Pons (tissue), 1 donor: Measurements from ENCODE around the gene DPF1.
A peak's percentile ranks its signal among the peaks of the same experiment; 100 is the strongest.
"Not testable (repeated sequence)": the region's sequence is repeated elsewhere in the genome, so short reads cannot be mapped to it uniquely, and the experiment has no call there.

Experiments
- DNase-seq: peaks from one replicate; pipeline ENCODE4 v3.0.0-alpha.2; 2016; ENCODE audit warnings: low spot score

DPF1 gene

DNA sequence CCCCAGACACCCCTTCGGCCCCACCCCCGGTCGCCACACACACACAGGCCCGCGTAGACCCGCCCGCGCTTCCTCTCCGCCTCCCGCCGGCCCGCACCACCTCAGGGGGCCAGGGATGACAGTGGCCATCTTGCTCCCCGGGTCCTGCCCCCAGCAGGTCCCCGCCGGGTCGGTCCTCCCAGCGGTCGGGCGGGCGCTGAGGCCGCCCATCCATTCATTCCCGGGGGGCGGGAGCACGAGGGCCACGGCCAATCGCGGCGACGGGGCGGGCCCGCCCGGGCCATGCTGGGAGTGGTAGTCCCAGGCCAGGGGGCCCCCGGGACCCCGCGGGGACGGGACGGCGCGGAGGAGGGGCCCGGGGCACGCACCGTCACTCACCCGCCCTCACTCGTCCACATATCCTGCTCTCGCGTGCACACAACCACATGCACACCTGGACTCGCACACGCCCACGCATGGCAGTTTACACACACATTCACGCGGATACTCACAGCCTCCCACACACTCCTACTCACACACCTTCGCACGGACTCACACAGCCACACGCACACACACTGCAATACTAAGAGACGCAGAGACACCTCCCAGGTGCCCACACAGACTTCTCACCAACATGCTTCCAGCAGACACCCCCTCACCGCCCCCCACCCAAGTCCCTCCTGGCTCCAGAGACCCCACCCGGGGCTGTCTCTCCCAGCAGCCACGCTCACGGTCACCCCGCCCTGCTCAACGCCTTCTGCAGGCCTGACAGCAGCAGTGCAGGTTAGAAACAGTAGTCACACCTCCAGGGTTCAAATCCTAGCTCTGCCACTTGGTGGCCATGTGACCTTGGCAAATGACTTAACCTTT lies at the start of gene DPF1:
TSS of gene DPF1 (minus strand) at position 209 of the 849 bp plus-strand sequence. CDS start at position 129, 80 bp downstream.
- no peak for DNase-seq

DNA sequence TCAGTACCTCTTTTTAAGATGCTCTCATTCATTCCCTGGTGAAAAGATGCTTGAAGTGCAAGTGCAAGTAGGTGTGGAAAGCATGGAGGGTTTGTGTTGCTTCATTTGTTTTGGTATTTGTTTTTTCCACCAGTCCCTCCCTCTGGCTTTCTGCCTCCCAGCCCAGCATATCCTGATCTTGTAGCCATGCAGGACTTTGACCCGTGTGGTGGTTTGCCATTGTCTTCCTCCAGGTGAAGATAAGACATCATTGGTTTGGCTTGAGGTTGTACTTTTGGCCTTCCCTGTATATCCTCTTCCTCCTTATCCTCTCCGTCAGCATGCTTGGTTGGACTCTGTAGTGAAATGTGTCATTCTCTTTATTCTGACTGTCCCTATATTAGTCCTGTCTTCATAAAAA lies 49.5 kb upstream of the DPF1 start:
- no peak for DNase-seq

DNA sequence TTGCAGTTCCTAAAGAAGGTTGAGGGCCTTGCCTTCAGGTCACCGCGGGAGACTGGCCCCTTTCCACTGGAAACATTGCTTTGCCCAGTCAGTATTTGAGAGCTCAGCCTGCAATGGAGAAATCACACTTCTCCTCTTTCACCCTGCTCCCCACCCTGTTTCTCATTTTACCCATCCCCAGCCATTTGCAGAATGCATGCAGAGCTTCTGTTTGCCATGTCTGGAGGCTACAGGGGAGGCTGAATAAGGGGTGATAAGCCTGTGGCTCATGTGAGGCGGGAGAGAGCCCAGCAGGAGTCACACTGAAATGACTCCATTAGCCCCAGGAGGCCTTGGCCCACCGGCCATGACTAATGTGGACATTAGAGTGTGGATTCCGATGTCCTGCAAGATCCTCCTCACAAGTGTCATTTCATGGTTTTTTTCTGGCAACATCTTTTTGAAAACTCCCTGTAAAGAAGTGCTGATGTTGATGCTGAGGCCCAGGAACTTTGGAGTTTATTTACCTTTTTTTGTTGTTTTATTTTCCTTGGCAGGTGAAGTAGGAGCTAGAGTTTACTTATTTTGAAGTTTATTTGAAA lies 46.7 kb upstream of the DPF1 start:
- no peak for DNase-seq

DNA sequence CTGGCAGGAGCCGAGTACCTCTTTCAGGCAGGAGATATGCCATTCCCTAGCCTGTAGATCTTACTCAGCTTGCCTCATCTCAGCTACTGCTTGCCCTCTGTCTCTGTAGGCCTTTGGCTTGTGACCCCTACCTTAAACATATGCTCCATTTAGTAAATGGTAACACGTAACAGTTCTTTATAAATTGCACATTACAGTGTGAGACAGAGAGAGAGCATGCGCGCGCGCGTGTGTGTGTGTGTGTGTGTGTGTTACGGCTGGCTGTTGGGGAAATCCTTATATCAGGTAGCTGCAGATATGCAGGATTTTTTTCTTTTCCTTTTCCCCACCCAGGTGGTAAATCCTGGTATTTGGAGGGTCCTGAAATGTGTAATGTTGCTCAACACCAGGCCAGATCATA lies 44.5 kb upstream of the DPF1 start:
- DNase-seq, result no peak

DNA sequence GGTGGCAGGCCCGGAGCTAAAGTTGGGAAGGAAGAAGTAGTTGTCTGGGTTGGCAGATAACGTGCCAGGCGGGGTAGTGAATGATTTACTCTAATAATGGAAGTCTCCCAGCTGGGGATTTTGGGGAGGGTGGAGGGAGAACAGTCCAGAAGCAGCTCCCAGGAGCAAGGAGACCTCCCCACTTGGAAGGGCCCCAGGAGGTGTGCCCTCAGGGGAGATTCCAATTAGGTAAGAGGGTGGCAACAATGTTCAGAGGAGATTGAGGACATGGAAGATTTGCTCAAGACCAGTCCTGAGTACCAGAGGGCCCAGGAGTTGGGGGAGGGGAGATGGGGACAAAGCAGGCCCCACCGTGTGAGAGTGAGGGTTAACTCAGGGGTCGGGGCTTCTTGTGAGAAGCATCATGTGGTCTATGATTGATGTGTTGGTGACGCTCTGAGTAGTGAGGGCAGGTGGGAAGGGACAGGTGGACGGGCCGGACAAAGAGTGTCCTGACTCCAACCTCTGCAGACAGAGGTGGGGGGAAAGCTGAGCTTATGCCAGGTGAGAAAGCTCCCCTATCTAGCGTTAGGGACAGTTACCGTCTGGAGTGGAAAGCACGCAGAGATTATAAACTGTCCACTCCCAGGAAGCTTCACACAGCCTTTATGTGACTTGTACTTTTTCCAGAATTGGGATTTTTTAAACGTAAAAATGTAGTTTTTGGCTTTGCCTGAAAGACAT lies 43.9 kb upstream of the DPF1 start:
- DNase-seq, result no peak

DNA sequence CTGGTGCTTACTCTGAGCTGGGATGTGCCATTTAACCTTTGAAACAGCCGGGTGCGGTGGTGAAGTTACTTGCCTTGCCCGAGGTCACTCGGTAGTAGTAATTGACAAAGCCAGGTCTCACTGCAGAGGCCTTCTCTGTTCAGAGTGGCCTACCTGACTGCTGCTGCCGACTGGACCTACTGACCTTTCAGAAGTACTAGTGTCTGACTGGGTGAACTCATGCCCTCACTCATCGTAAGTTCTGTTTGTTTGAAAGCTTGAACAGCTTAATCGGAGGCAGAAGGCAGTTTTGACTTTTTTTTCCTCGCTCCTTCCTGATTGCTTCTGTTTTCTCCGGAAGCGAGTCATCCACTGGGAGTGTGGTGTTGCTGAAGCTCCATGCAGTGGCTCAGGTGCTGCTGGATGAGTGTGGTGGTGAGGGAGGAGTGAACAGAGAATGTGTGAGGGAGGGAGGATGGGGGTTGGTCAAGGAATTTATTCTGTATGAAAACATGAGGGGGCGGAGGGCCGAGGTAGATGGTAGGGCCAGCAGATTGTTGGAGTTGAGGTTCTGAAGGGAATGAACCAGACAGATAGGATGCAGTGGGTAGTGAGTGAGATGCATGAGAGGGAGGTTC lies 43.1 kb upstream of the DPF1 start:
- no peak for DNase-seq

DNA sequence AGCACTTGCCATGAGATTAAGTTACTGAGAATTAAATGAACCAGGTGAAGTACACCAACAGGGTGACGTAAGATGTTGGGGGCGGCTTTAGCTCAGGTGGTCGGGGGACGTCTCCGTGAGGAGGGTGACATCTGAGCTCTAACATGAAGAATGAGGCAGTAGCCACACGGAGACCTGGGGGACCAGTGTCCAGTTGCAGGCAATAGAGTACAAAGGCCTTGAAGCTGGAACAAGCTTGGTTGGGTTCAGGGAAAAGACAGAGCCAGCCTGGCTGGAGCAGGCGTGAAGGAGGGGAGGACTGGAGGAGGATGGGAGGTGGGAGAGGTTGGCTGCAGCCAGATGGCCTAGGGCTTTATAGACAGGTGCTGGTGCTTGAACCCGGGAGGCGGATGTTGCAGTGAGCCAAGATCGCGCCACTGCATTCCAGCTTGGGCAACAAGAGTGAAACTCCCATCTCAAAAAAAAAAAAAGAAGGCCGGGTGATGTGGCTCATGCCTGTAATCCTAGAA lies 42.0 kb upstream of the DPF1 start:
- no peak for DNase-seq

DNA sequence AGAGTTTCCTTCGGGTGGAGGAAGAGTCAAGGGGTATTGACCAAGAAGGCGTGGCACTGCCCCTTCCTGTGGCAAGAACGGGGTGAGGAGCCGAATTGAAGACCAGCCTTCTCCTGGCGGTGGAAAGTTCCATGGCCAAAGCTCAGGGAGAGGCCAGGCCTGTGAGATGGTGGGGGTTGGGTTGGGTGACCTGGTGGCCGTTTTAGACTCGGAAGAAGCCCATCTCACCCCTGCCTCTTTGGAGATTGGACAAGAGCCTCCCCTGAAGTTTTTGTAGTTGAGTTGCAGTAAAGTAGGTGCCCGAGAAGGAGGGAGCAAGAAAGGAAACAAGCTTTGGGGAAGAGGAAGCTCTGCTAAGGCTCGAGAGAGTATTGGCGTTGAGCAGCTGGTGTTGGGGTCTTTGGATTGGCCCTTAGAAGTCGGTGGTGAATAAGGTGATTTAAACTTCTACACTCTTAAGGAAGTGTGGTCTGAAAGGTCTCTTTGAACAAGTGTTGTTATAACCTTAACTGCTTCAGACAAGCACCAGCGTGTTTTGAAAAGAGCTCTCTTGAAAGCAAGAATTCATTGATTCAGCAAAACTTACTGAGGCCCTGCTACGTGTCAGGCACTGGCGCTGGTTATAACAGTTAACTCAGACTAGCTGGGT lies 41.3 kb upstream of the DPF1 start:
- DNase-seq, result no peak

DNA sequence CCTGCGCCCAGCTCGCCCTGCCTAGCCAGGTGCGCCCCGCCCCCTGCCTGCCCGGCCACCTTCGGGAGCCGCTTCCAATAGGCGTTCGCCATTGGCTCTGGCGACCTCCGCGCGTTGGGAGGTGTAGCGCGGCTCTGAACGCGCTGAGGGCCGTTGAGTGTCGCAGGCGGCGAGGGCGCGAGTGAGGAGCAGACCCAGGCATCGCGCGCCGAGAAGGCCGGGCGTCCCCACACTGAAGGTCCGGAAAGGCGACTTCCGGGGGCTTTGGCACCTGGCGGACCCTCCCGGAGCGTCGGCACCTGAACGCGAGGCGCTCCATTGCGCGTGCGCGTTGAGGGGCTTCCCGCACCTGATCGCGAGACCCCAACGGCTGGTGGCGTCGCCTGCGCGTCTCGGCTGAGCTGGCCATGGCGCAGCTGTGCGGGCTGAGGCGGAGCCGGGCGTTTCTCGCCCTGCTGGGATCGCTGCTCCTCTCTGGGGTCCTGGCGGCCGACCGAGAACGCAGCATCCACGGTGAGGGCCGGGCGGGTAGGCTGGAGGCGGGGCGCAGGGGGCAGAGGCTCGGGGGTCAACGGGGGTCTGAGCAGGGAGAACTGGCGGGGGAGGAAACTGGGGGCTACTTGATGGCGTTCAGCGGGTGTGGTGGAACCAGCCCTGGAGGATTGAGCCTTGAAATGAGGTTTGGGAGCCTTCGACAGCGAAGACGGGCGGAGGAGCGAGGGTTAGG lies 40.6 kb upstream of the DPF1 start, which contains the start of gene SPINT2:
TSS of gene SPINT2 (plus strand) at position 88 of the 727 bp plus-strand sequence. CDS start at position 408, 320 bp downstream.
- DNase-seq, result no peak

DNA sequence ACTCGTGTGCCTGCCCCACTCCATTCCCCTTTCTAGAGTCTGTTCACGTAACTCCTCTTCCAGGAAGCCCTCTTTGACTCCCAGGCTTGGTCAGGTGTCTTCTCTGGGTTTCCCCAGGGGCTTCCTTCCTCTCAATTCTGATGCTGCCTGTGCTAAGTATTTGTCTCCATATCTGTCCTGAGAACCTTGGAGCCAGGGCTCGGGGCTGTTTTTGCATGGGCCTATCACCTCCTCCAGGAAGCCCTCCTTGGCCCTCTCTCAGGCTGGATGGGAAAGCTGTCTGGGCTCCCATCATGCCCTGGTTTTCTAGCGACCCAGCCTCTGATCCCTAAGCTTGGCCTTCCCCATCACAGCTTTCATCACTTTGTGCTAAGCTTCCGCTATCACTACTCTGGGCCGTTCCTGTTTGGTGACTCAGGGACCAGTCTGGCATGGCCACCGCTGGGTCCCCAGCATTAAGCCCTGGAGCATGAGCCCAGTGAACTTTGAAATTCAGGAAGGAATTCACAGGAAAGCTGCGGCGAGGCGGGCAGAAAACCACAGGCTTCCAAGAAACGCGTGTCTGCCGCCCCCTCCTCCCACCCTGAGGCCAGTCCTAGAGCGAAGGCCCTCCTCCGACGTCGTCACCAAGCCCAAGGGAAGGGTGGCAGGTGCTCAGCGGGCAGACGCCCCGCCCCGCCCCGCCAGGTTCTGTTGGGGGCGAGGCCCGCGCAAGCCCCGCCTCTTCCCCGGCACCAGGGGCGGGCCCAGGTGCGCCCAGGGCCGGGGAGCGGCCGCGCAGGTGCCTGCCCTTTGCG lies 39.9 kb upstream of the DPF1 start:
- DNase-seq, result no peak

DNA sequence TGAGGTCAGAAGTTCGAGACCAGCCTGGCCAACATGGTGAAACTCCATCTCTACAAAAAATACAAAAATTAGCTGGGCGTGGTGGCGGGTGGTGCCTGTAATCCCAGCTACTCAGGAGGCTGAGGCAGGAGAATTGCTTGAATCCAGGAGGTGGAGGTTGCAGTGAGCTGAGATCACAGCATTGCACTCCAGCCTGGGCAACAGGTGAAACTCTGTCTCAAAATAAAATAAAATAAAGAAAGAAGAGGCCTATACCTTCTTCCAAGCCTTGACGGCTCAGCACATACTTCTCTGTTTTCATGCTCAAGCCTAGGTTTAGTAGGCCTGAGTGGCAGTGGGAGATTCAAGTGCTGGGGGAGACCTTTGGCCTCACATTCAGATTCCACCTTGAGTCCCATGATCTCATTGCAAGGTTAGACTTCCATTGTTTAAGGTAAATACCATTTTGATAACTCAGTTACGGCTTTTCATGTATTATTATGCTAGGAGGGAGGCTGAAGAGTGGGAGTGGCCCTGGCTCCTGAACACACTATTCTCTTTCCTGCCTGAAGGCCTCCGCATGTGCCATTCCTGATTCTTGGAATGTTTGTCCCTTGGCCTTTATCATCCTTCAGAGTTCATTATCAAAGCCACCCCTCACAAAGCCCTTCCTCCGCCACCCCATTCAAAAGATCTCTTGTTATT lies 38.7 kb upstream of the DPF1 start:
- no peak for DNase-seq

DNA sequence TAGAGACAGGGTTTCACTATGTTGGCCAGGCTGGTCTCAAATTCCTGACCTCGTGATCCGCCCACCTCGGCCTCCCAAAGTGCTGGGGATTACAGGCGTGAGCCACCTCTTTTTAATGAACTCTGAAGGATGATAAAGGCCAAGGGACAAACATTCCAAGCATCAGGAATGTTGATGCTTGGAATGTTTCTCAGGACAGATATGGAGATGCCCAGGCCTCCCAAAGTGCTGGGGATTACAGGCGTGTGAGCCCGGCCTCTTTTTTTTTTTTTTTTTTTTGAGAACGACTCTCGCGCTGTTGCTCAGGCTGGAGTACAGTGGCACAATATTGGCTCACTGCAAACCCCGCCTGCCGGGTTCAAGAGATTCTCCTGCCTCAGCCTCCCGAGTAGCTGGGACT lies 37.9 kb upstream of the DPF1 start:
- DNase-seq, result not testable (repeated sequence)

DNA sequence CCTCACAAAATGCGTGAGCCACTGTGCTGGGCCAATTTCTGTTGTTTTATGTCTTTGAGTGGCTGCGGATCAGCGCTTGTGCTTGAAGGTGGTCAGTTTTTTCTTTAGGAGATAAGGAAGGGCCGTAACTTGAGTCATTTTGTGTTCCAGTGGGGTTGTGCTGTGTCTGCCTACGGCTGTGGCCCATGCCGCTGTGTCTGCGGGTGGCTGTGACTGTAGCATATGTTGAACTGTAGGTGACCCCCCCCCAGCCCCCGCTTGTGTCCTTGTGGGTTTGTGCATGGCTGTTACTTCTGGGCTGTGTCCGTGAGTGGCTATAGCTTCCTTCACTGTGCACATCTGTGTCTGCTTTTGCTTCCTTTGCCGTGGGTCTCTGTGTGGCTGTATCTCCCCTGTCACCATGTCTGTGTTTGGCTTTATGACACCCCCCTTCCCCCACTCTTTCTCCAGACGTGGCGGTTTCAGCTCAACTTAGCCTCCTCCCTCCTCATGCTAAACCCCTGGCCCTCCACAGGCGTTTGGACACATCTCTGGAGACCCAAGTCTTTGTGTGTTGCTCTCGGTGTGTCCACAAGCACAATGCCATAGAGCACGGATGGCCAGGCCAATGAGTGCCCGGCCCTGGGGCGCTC lies 31.5 kb upstream of the DPF1 start:
- DNase-seq, result no peak

DNA sequence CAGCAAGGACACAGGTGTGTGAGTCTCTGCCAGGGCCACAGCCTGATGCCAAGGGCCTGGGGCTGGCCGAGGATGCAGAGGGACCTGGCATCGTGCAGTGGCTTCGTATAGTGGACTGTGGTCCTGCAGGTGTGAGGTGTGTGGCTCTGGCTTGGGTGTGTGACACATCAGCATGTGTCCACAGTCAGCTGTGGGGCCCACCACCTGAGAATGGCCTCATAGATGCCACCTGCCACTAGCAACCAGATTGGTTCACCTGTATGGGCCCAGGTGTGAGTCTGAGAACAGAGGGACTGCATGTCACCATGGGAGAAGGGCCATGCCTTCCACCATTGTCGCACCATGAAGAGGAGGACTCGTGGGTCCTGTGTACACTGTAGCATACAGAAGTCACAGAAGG lies 29.8 kb upstream of the DPF1 start:
- DNase-seq, result no peak

DNA sequence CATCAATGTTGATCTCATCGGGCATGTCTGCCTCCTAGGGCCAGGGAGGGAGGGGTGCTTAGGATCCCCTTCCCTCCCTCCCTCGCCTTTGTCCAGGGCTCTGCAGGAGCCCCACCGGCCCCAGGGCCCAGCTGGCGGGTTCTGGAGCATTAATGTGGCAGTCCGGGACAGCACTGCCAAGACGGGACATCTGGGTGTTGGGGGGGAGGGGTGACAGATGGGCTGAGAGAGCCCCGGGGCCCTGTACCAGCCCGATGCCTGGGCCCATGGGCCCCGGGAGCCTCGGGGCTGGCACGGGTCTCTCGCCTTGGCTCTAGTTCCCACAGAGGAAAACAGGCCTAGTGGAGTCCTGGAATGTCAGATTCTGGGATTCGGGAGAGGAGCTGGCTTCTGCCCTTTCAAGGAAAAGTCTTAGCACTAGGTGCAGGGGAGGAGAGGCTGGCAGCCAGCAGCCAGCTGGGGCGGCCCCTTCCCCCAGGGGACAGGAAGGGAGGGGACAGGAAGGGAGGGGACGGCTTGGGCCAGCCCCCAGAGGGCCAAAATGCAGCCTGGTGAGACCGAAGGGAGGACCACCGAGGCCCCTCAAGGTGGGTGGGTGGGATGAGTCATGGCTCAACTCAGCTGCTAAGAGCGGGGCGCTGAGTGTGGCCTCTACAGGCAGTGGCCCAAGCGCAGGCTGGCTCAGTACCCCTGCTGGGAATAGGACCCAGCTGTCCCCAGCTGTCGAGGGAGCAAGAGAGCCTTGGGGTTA lies 29.1 kb upstream of the DPF1 start:
- peak; percentile 96 for DNase-seq

DNA sequence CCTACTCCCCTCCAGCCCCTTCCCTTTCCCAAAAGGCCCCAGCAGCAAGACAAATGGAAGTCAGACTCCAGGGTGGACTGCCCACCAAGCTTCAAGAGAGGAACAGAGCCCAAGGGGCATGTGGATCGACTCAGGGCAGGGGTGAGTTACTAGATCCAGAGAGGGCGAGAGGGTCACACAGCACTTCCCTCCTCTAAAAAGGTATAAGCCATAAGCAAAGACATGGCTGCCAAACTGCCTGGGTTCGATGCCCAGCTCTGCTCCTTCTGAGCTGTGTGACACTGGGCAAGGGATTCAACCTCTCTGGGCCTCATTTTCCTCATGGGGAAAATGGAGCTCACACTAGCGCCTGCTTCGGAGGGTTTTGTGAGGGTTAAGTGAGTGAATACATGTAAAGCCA lies 28.4 kb upstream of the DPF1 start:
- no peak for DNase-seq

DNA sequence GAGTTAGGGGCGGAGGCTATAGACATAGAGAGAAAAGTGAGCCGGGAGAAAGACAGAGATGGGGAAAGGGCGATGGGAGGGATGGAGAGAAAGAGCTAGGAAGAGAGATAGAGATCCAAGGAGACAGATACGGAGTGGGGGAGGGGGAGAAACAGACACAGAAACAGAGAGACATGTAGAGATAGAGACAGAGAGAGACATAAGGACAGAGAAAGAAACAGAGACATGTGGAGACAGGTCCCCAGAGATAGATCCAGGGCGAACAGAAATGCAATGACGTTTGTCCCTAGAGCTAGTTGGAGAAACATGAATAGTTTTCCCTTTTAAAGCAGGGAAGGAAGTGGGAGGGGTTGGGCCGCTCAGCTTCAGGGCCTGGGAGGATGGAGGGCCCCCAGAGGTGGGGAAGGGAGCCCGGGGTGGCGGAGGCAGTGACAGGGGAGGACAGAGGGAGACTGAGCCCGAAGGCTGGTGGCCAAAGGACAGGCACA lies 27.6 kb upstream of the DPF1 start:
- DNase-seq, result peak; percentile 73
